ENCODE measurements around the gene IPCEF1.
"Not testable (repeated sequence)": the region's sequence is repeated elsewhere in the genome, so short reads cannot be mapped to it uniquely, and the experiment has no call there.

IPCEF1 gene

GRCh38 chr6:154197196-154197860 is 159.3 kb downstream of the IPCEF1 start:
- TF ChIP-seq CTCF (IDR thresholded peaks at IDR 0.05; ENCODE audit: borderline replicate concordance, insufficient read depth, low read depth, low read length) = no peak
- no peak overlapping the region for H3K4me3 ChIP-seq (ENCODE audit: low read depth, low read length)

GRCh38 chr6:154196333-154196885 is 160.2 kb downstream of the IPCEF1 start:
- no peak overlapping the region for H3K4me3 ChIP-seq (ENCODE audit: low read depth, low read length)
- TF ChIP-seq CTCF (IDR thresholded peaks at IDR 0.05; ENCODE audit: borderline replicate concordance, insufficient read depth, low read depth, low read length) = no peak

- TF ChIP-seq CTCF (IDR thresholded peaks at IDR 0.05; ENCODE audit: borderline replicate concordance, insufficient read depth, low read depth, low read length) = no peak
- H3K4me3 ChIP-seq (ENCODE audit: low read depth, low read length) = no peak overlapping the region
These were observed 168.9 kb downstream of the IPCEF1 start for GRCh38 chr6:154187714-154188113.

GRCh38 chr6:154187203-154187602 is 169.4 kb downstream of the IPCEF1 start:
- H3K4me3 ChIP-seq (ENCODE audit: low read depth, low read length) = no peak overlapping the region
- TF ChIP-seq CTCF (IDR thresholded peaks at IDR 0.05; ENCODE audit: borderline replicate concordance, insufficient read depth, low read depth, low read length) = no peak

- H3K4me3 ChIP-seq (ENCODE audit: low read depth, low read length) = no peak overlapping the region
- no peak for TF ChIP-seq CTCF (IDR thresholded peaks at IDR 0.05; ENCODE audit: borderline replicate concordance, insufficient read depth, low read depth, low read length)
These were observed 177.2 kb downstream of the IPCEF1 start for GRCh38 chr6:154179434-154179833.

GRCh38 chr6:154172393-154172792 is 184.2 kb downstream of the IPCEF1 start:
- not testable (repeated sequence) for H3K4me3 ChIP-seq (ENCODE audit: low read depth, low read length)

- TF ChIP-seq CTCF (IDR thresholded peaks at IDR 0.05; ENCODE audit: borderline replicate concordance, insufficient read depth, low read depth, low read length) = no peak
- H3K4me3 ChIP-seq (ENCODE audit: low read depth, low read length) = no peak overlapping the region
These were observed 186.5 kb downstream of the IPCEF1 start for GRCh38 chr6:154170106-154170505.
